Liver (tissue), 9 donors: Measurements from ENCODE around the gene SMU1. TPM values are rescaled to one million over a fixed set of nuclear protein-coding genes. Genes with fewer than 3 reads are reported as not detected.

Experiments used
- DNase-seq: peaks from one replicate; pipeline ENCODE4 v3.0.0-alpha.2; 2017; ENCODE audit warnings: low spot score
- H3K27ac ChIP-seq, 2 donors: one replicate each; pipeline ENCODE4 v1.7.0; 2013; ENCODE audit warnings: inconsistent platforms in 2 of 2, low read length in 2 of 2, control low read depth in 1 of 2, low read depth in 1 of 2, mild to moderate bottlenecking in 1 of 2
- H3K27me3 ChIP-seq, 4 donors: one replicate each; pipeline versions ENCODE4 v1.6.1 to v1.7.0; 2013; ENCODE audit warnings: low read length in 3 of 4, inconsistent platforms in 1 of 4, mild to moderate bottlenecking in 1 of 4, moderate library complexity in 1 of 4; ENCODE audit not compliant: control insufficient read depth in 4 of 4, insufficient read depth in 4 of 4
- H3K36me3 ChIP-seq, 4 donors: one replicate each; pipeline versions ENCODE4 v1.6.1 to v1.7.0; 2013; ENCODE audit warnings: low read length in 3 of 4, mild to moderate bottlenecking in 3 of 4, low read depth in 1 of 4, moderate library complexity in 1 of 4; ENCODE audit not compliant: control insufficient read depth in 4 of 4, insufficient read depth in 3 of 4
- H3K4me1 ChIP-seq, 4 donors: one replicate each; pipeline versions ENCODE4 v1.6.1 to v1.7.0; 2013; ENCODE audit warnings: low read length in 3 of 4, mild to moderate bottlenecking in 3 of 4, moderate library complexity in 1 of 4; ENCODE audit not compliant: control insufficient read depth in 4 of 4, insufficient read depth in 4 of 4
- H3K4me3 ChIP-seq, 3 donors: one replicate each; pipeline versions ENCODE4 v1.6.1 to v1.7.0; 2013; ENCODE audit warnings: low read length in 3 of 3, control low read depth in 1 of 3, low read depth in 1 of 3, mild to moderate bottlenecking in 1 of 3
- H3K9ac ChIP-seq, 2 donors: one replicate each; pipeline ENCODE4 v1.7.0; 2013; ENCODE audit warnings: low read length in 2 of 2, mild to moderate bottlenecking in 2 of 2, moderate library complexity in 2 of 2, control low read depth in 1 of 2, low read depth in 1 of 2
- H3K9me3 ChIP-seq, 4 donors: one replicate each; pipeline versions ENCODE4 v1.6.1 to v1.7.0; 2013; ENCODE audit warnings: low read length in 3 of 4; ENCODE audit not compliant: control insufficient read depth in 4 of 4
- CTCF ChIP-seq: fragments of 150-350 bp; IDR thresholded peaks from 2 replicates; pipeline ENCODE4 v1.5.1; 2017; ENCODE audit warnings: improper control_type of control experiment, low read depth, low read length; ENCODE audit not compliant: missing input control
- EGR1 ChIP-seq, 2 donors: IDR thresholded peaks; 2 replicates each; pipeline ENCODE4 v1.6.1; 2016 to 2018; ENCODE audit warnings: antibody characterized with exemption in 2 of 2, low read depth in 2 of 2
- FOXA1 ChIP-seq: IDR thresholded peaks from 2 replicates; pipeline ENCODE4 v1.6.1; 2016; ENCODE audit warnings: antibody characterized with exemption
- GABPA ChIP-seq, 2 donors: IDR thresholded peaks in 1 of 2; conservative IDR thresholded peaks in 1 of 2; 2 replicates each; pipeline ENCODE4 v1.6.1; 2016; ENCODE audit warnings: antibody characterized with exemption in 2 of 2, mild to moderate bottlenecking in 1 of 2, moderate library complexity in 1 of 2
- HNF4A ChIP-seq, 2 donors: conservative IDR thresholded peaks; 2 replicates each; pipeline ENCODE4 v1.6.1; 2016; ENCODE audit warnings: antibody characterized with exemption in 2 of 2, mild to moderate bottlenecking in 2 of 2
- HNF4G ChIP-seq: IDR thresholded peaks from 2 replicates; pipeline ENCODE4 v1.6.1; 2016; ENCODE audit warnings: antibody characterized with exemption
- MAX ChIP-seq: IDR thresholded peaks from 2 replicates; pipeline ENCODE4 v1.6.1; 2016; ENCODE audit warnings: antibody characterized with exemption
- NR2F2 ChIP-seq: IDR thresholded peaks from 2 replicates; pipeline ENCODE4 v1.6.1; 2016; ENCODE audit warnings: antibody characterized with exemption
- RAD21 ChIP-seq, 2 donors: IDR thresholded peaks; 2 replicates each; pipeline ENCODE4 v1.6.1; 2016; ENCODE audit warnings: antibody characterized with exemption in 2 of 2, mild to moderate bottlenecking in 2 of 2
- REST ChIP-seq: IDR thresholded peaks from 2 replicates; pipeline ENCODE4 v1.6.1; 2016; ENCODE audit warnings: antibody characterized with exemption, mild to moderate bottlenecking
- RXRA ChIP-seq, 2 donors: IDR thresholded peaks; 2 replicates each; pipeline ENCODE4 v1.6.1; 2017 to 2018; ENCODE audit warnings: antibody characterized with exemption in 2 of 2, mild to moderate bottlenecking in 1 of 2
- TAF1 ChIP-seq: conservative IDR thresholded peaks from 2 replicates; pipeline ENCODE4 v1.6.1; 2016; ENCODE audit warnings: antibody characterized with exemption, mild to moderate bottlenecking
- YY1 ChIP-seq: IDR thresholded peaks from 2 replicates; pipeline ENCODE4 v1.6.1; 2016; ENCODE audit warnings: antibody characterized with exemption, mild to moderate bottlenecking
- ZBTB33 ChIP-seq: IDR thresholded peaks from 2 replicates; pipeline ENCODE4 v1.6.1; 2016; ENCODE audit warnings: antibody characterized with exemption
- WGBS: extraction: QIAGEN DNeasy Blood & Tissue Kit; methylation state at CpG from one replicate; pipeline ENCODE4 v1.1.7; 2013; 5-methylcytosine and 5-hydroxymethylcytosine counted together
- polyA plus RNA-seq, 2 donors: library from polyadenylated mRNA; stranded (reverse) in 1 of 2; unstranded in 1 of 2; fragments of 200-250 nt in 1 of 2; fragments of >200 nt in 1 of 2; fragmentation: Nextera tagmentation in 1 of 2; extraction: Ambion mirVana in 1 of 2; gene quantifications; one replicate each; pipeline versions ENCODE4 v1.2.1 to v1.2.3, GENCODE V29; 2013 to 2015
- total RNA-seq, 2 donors: library from RNA; depleted of rRNA; stranded (reverse); fragments of >200 nt; gene quantifications; one replicate each; pipeline ENCODE4 v1.2.3, GENCODE V29; 2014
- donor health status: healthy.
- donor health status: healthy.
- donor health status: healthy.
- donor health status: healthy.
- donor health status: healthy.

Gene SMU1
- total and polyA plus RNA-seq, 4 donors, result 5.3 to 14.2 (median 9.5) TPM

GRCh38 chr9:33124046-33124445 is 47.6 kb upstream of the SMU1 start:
- no peaks in the 10 kb centered on the region for H3K27me3 ChIP-seq
- no peak overlapping the region for H3K9ac ChIP-seq
- 93% methylated on average over 5 of the region's 5 CpGs for WGBS
- no peaks in the 10 kb centered on the region for H3K9me3 ChIP-seq
- H3K4me1 ChIP-seq, result peaks cover 0 to 1% (median 0%) of the 10 kb centered on the region in 4 donors
- TF ChIP-seq MAX (no peak), YY1 (no peak), REST (no peak)
- H3K36me3 ChIP-seq, result peaks cover 8 to 65% (median 48%) of the 10 kb centered on the region in 4 donors
- no peak overlapping the region for H3K4me3 ChIP-seq
- no peak for DNase-seq
- H3K27ac ChIP-seq, result no peak overlapping the region

- TF ChIP-seq RAD21 (IDR thresholded peaks at IDR 0.05) (peak in 1 of 2 donors; percentile 19), NR2F2 (no peak), HNF4G (no peak)
- Histone ChIP-seq H3K27me3 (no peaks in the 10 kb centered on the region), H3K27ac (no peak overlapping the region), H3K9ac (no peak overlapping the region), H3K36me3 (peaks cover 8 to 61% (median 44%) of the 10 kb centered on the region in 4 donors), H3K9me3 (no peaks in the 10 kb centered on the region), H3K4me1 (peaks cover 0 to 1% (median 0%) of the 10 kb centered on the region in 4 donors), H3K4me3 (no peak overlapping the region)
- WGBS, result 95% methylated on average over 8 of the region's 8 CpGs
- no peak for DNase-seq
These were observed 47.0 kb upstream of the SMU1 start for GRCh38 chr9:33123407-33124031.

- no peaks in the 10 kb centered on the region for H3K4me1 ChIP-seq
- no peak overlapping the region for H3K27ac ChIP-seq
- H3K27me3 ChIP-seq, result no peaks in the 10 kb centered on the region
- H3K9me3 ChIP-seq, result no peaks in the 10 kb centered on the region
- WGBS, result 75% methylated on average over 1 of the region's 1 CpG
- no peak overlapping the region for H3K9ac ChIP-seq
- peaks cover 8 to 51% (median 38%) of the 10 kb centered on the region in 4 donors for H3K36me3 ChIP-seq
- no peak overlapping the region for H3K4me3 ChIP-seq
- no peak for DNase-seq
- TF ChIP-seq FOXA1, result no peak
- TF ChIP-seq CTCF, result no peak
- no peak for TF ChIP-seq MAX
- TF ChIP-seq HNF4G, result no peak
- TF ChIP-seq EGR1 (IDR thresholded peaks at IDR 0.05; ENCODE audit: low read depth in 2 of 2), result no peak
- no peak for TF ChIP-seq REST
- no peak for TF ChIP-seq YY1
- no peak for TF ChIP-seq ZBTB33
- no peak for TF ChIP-seq HNF4A (conservative IDR thresholded peaks at IDR 0.05)
- no peak for TF ChIP-seq TAF1
- TF ChIP-seq GABPA (IDR thresholded peaks at IDR 0.05 in 1 of 2, conservative IDR thresholded peaks at IDR 0.05 in 1 of 2), result no peak
- TF ChIP-seq RXRA (IDR thresholded peaks at IDR 0.05), result no peak
- TF ChIP-seq NR2F2, result no peak
- no peak for TF ChIP-seq RAD21 (IDR thresholded peaks at IDR 0.05)
These were observed 44.1 kb upstream of the SMU1 start for GRCh38 chr9:33120620-33121019.
